HEK293 (cell line): ENCODE measurements around the gene ACSS2.
A peak's percentile ranks its signal among the peaks of the same experiment; 100 is the strongest.

Experiments
- CTCF ChIA-PET: fragments of 350-600 bp; formaldehyde crosslinking; extraction: SDS; loops from one replicate; lab custom pipeline; 2021; ENCODE audit warnings: antibody characterized with exemption; lab: Yijun Ruan, JAX
- POLR2A ChIA-PET: fragments of 300-600 bp; formaldehyde crosslinking; extraction: SDS; loops from one replicate; lab custom pipeline; 2020; ENCODE audit warnings: antibody characterized with exemption, inconsistent platforms; lab: Yijun Ruan, JAX
- H3K27ac ChIP-seq: fragments of 200-500 bp; sonication (Bioruptor generic); 2 replicates; pipeline ENCODE4 v1.5.1; 2014; ENCODE audit warnings: low read depth, low read length, control low read depth, inconsistent platforms; ENCODE audit errors: extremely low read depth
- H3K36me3 ChIP-seq, 2 experiments: fragments of 200-500 bp in 1 of 2; sonication (Bioruptor generic) in 1 of 2; 1 replicate in 1 of 2; 2 replicates in 1 of 2; pipeline ENCODE4 v1.5.1; 2014 to 2017; ENCODE audit warnings: inconsistent platforms in 2 of 2, low read length in 2 of 2; ENCODE audit not compliant: control insufficient read depth in 2 of 2, insufficient read depth in 1 of 2
- H3K4me1 ChIP-seq: fragments of 200-500 bp; sonication (Bioruptor generic); 2 replicates; pipeline ENCODE4 v1.5.1; 2014; ENCODE audit warnings: mild to moderate bottlenecking, low read length, inconsistent platforms; ENCODE audit not compliant: control insufficient read depth, insufficient read depth
- H3K4me3 ChIP-seq: 2 replicates; pipeline ENCODE4 v1.5.1; 2011; ENCODE audit warnings: low read depth, mild to moderate bottlenecking, control low read depth, low read length, moderate library complexity
- H3K9me3 ChIP-seq: fragments of 200-500 bp; sonication (Bioruptor generic); 2 replicates; pipeline ENCODE4 v1.5.1; 2014; ENCODE audit warnings: low read depth, low read length, inconsistent platforms; ENCODE audit not compliant: control insufficient read depth, insufficient read depth
- KLF17 ChIP-seq: fragments of 450-650 bp; formaldehyde crosslinking; IDR thresholded peaks from 2 replicates; pipeline ENCODE4 v1.5.1; 2016; ENCODE audit warnings: missing biosample characterization, missing genetic modification characterization
- PBX3 ChIP-seq: sonication (generic); formaldehyde crosslinking; IDR thresholded peaks from 2 replicates; pipeline ENCODE4 v1.8.1; 2022; ENCODE audit warnings: mild to moderate bottlenecking, moderate library complexity, missing genetic modification reagents
- PRDM1 ChIP-seq: fragments of 450-650 bp; formaldehyde crosslinking; IDR thresholded peaks from 2 replicates; pipeline ENCODE4; 2016; ENCODE audit warnings: missing biosample characterization, missing genetic modification characterization
- SETDB1 ChIP-seq: IDR thresholded peaks from one replicate; pipeline ENCODE4 v1.6.1; 2017; ENCODE audit warnings: mild to moderate bottlenecking, low read length, moderate library complexity, mixed read lengths; ENCODE audit not compliant: insufficient read length
- TRIM28 ChIP-seq: IDR thresholded peaks from 2 replicates; pipeline ENCODE4 v1.6.1; 2011; ENCODE audit warnings: low read length, control low read depth, borderline replicate concordance
- ZBTB1 ChIP-seq: fragments of 450-650 bp; formaldehyde crosslinking; IDR thresholded peaks from 2 replicates; pipeline ENCODE4 v1.5.1; 2016; ENCODE audit warnings: missing biosample characterization, missing genetic modification characterization
- ZBTB21 ChIP-seq: fragments of 450-650 bp; formaldehyde crosslinking; IDR thresholded peaks from 2 replicates; pipeline ENCODE4 v1.5.1; 2017; ENCODE audit warnings: missing biosample characterization, missing genetic modification characterization
- ZBTB8A ChIP-seq: fragments of 450-650 bp; formaldehyde crosslinking; IDR thresholded peaks from 2 replicates; pipeline ENCODE4 v1.5.1; 2016; ENCODE audit warnings: missing biosample characterization, missing genetic modification characterization
- ZFHX2 ChIP-seq: fragments of 450-650 bp; formaldehyde crosslinking; conservative IDR thresholded peaks from 2 replicates; pipeline ENCODE4 v1.5.1; 2016; ENCODE audit warnings: missing biosample characterization, missing genetic modification characterization
- ZFP37 ChIP-seq: fragments of 450-650 bp; formaldehyde crosslinking; IDR thresholded peaks from 2 replicates; pipeline ENCODE4 v1.5.1; 2016; ENCODE audit warnings: missing biosample characterization, missing genetic modification characterization
- ZNF558 ChIP-seq: fragments of 450-650 bp; formaldehyde crosslinking; IDR thresholded peaks from 2 replicates; pipeline ENCODE4 v1.5.1; 2016; ENCODE audit warnings: missing biosample characterization, missing genetic modification characterization
- ZNF677 ChIP-seq: fragments of 450-650 bp; IDR thresholded peaks from 2 replicates; pipeline ENCODE4 v1.5.0; 2018; ENCODE audit warnings: missing biosample characterization, mild to moderate bottlenecking, missing genetic modification characterization, moderate library complexity
- ZXDB ChIP-seq: fragments of 450-650 bp; formaldehyde crosslinking; IDR thresholded peaks from 2 replicates; pipeline ENCODE4 v1.5.1; 2016; ENCODE audit warnings: missing biosample characterization, missing genetic modification characterization
- TF ChIP-seq, protein P1 (sequence below): IDR thresholded peaks from 2 replicates; pipeline ENCODE4 v1.6.1; 2011; ENCODE audit warnings: mild to moderate bottlenecking, low read depth, low read length, borderline replicate concordance
- TF ChIP-seq, protein P2 (sequence below): fragments of 450-650 bp; formaldehyde crosslinking; IDR thresholded peaks from 2 replicates; pipeline ENCODE4 v1.5.1; 2017; ENCODE audit warnings: missing biosample characterization, mild to moderate bottlenecking, missing genetic modification characterization, moderate library complexity
- TF ChIP-seq, protein P3 (sequence below): fragments of 450-650 bp; formaldehyde crosslinking; IDR thresholded peaks from 2 replicates; pipeline ENCODE4 v1.5.1; 2017; ENCODE audit warnings: missing biosample characterization, missing genetic modification characterization
- TF ChIP-seq, protein P4 (sequence below): fragments of 450-650 bp; formaldehyde crosslinking; IDR thresholded peaks from 2 replicates; pipeline ENCODE4 v1.5.1; 2016; ENCODE audit warnings: missing biosample characterization, missing genetic modification characterization

ACSS2 gene

DNA sequence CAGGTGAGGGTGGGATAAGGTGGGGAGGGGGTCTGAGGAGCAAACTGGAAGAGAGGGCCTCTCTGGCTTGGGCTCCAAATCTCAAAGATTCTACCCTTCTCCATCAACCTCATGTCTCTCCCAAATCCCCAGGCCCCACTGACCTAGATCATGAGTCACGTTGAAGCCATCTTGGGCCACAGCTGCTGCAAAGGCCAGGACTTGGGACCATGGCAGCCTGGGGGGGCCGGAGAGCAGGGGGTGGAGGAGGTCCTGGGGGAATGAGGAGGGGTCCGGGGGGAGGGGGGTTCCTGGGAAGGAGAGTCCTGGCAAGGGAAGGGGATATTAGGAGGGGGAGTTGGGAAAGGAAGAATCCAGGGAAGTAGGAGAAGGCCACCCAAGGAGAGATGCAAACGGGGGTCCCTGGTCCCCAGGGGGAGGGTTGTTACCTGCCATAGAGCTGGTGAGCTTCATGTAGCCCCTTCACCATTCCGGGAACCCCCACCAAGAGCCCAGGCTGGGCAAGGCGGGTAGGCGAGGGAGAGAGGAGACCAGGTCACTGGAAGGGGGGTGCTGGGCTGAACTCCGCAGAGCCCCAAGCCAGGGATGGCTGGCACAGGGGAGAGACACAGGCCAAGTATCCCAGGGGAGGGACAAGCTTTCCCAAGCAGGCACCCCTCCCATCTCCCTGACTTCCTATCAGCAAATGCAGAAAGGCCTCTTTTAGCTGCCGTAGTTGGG is 16.4 kb upstream of the ACSS2 start:
- H3K9me3 ChIP-seq = no peaks in the 10 kb centered on the region
- no peaks in the 10 kb centered on the region for H3K4me1 ChIP-seq
- H3K4me3 ChIP-seq = no peak overlapping the region
- no peak overlapping the region for H3K27ac ChIP-seq
- CTCF ChIA-PET = interaction anchor here (0.6 kb wide), 1 partner anchor 10 kb away, joined by 3 read pairs; no protein-coding TSS in a partner anchor
- POLR2A ChIA-PET = no interaction called here
- TF ChIP-seq SETDB1 (no peak), ZBTB1 (tag by site-specific recombination) (no peak), ZFP37 (no peak), TRIM28 (no peak), ZBTB21 (no peak), KLF17 (no peak), ZBTB8A (tag by site-specific recombination) (no peak), ZXDB (no peak), PRDM1 (tag by site-specific recombination) (no peak), ZFHX2 (tag by site-specific recombination) (no peak)
- TF ChIP-seq, protein P1, sequence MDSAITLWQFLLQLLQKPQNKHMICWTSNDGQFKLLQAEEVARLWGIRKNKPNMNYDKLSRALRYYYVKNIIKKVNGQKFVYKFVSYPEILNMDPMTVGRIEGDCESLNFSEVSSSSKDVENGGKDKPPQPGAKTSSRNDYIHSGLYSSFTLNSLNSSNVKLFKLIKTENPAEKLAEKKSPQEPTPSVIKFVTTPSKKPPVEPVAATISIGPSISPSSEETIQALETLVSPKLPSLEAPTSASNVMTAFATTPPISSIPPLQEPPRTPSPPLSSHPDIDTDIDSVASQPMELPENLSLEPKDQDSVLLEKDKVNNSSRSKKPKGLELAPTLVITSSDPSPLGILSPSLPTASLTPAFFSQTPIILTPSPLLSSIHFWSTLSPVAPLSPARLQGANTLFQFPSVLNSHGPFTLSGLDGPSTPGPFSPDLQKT = no peak
- TF ChIP-seq, protein P2, sequence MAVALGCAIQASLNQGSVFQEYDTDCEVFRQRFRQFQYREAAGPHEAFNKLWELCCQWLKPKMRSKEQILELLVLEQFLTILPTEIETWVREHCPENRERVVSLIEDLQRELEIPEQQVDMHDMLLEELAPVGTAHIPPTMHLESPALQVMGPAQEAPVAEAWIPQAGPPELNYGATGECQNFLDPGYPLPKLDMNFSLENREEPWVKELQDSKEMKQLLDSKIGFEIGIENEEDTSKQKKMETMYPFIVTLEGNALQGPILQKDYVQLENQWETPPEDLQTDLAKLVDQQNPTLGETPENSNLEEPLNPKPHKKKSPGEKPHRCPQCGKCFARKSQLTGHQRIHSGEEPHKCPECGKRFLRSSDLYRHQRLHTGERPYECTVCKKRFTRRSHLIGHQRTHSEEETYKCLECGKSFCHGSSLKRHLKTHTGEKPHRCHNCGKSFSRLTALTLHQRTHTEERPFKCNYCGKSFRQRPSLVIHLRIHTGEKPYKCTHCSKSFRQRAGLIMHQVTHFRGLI (tag by site-specific recombination) = no peak
- TF ChIP-seq, protein P3, sequence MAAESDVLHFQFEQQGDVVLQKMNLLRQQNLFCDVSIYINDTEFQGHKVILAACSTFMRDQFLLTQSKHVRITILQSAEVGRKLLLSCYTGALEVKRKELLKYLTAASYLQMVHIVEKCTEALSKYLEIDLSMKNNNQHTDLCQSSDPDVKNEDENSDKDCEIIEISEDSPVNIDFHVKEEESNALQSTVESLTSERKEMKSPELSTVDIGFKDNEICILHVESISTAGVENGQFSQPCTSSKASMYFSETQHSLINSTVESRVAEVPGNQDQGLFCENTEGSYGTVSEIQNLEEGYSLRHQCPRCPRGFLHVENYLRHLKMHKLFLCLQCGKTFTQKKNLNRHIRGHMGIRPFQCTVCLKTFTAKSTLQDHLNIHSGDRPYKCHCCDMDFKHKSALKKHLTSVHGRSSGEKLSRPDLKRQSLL (tag by site-specific recombination) = no peak
- H3K36me3 ChIP-seq = peaks cover 0 to 77% of the 10 kb centered on the region in 2 experiments; a peak in 2 of 3 replicates

DNA sequence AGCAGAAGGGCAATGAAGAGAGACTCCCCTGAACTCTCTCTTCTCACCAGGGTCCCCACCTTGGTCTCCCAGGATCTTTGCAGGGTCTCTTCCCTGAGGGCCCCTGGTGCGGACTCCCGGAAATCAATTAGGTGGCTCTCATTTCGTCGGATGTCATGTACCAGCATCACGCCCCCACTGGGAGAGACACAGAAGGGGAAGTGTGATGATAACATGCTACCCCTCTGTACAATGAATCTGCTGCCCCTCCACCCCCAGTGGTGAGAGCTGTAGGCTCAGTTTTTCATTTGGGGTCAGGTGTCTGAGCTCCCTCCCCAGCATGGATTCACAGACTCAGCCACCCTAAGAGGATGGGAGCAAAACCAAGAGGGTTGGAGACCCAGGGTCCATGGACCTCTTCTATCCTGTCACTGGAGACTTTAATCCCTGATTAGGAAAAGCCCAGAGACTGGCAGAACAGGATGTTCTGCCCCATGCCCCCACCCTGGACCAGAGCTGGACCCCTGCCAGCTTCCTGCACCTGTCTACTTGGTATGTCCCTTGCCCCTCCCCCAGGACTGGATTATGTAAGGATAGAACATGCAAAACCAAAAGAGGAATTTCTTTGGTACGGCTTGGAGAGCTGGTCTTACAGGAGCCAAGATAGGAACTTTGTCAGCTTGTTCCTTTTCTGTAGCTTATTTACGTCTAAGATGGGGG is 14.9 kb upstream of the ACSS2 start:
- H3K36me3 ChIP-seq = peaks cover 0 to 68% of the 10 kb centered on the region in 2 experiments; a peak in 2 of 3 replicates
- no peak overlapping the region for H3K4me3 ChIP-seq
- H3K9me3 ChIP-seq = no peaks in the 10 kb centered on the region
- no peaks in the 10 kb centered on the region for H3K4me1 ChIP-seq
- H3K27ac ChIP-seq = no peak overlapping the region
- ChIA-PET CTCF (no interaction called here), POLR2A (no interaction called here)
- TF ChIP-seq, protein P3 (tag by site-specific recombination) = no peak
- TF ChIP-seq ZNF677 = no peak
- no peak for TF ChIP-seq PBX3
- TF ChIP-seq ZNF558 (tag by site-specific recombination) = no peak
- TF ChIP-seq, protein P4, sequence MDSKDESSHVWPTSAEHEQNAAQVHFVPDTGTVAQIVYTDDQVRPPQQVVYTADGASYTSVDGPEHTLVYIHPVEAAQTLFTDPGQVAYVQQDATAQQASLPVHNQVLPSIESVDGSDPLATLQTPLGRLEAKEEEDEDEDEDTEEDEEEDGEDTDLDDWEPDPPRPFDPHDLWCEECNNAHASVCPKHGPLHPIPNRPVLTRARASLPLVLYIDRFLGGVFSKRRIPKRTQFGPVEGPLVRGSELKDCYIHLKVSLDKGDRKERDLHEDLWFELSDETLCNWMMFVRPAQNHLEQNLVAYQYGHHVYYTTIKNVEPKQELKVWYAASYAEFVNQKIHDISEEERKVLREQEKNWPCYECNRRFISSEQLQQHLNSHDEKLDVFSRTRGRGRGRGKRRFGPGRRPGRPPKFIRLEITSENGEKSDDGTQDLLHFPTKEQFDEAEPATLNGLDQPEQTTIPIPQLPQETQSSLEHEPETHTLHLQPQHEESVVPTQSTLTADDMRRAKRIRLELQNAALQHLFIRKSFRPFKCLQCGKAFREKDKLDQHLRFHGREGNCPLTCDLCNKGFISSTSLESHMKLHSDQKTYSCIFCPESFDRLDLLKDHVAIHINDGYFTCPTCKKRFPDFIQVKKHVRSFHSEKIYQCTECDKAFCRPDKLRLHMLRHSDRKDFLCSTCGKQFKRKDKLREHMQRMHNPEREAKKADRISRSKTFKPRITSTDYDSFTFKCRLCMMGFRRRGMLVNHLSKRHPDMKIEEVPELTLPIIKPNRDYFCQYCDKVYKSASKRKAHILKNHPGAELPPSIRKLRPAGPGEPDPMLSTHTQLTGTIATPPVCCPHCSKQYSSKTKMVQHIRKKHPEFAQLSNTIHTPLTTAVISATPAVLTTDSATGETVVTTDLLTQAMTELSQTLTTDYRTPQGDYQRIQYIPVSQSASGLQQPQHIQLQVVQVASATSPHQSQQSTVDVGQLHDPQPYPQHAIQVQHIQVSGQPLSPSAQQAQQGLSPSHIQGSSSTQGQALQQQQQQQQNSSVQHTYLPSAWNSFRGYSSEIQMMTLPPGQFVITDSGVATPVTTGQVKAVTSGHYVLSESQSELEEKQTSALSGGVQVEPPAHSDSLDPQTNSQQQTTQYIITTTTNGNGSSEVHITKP = peak; percentile 70
